OCI-M2 (cell line): Measurements from ENCODE around the gene DCT.
"Not testable (repeated sequence)": the region's sequence is repeated elsewhere in the genome, so short reads cannot be mapped to it uniquely, and the experiment has no call there.

Source experiments
- DNase-seq: peaks from one replicate; lab custom pipeline; 2025; ENCODE audit not compliant: unreplicated experiment; lab: John Stamatoyannopoulos, UW

The DCT gene

GRCh38 chr13:94479616-94480015 is at the start of gene DCT:
DCT (minus strand) TSS chr13:94479682; CDS start chr13:94479255, 427 bp downstream.
- no peak for DNase-seq

GRCh38 chr13:94526956-94527355 is 47.5 kb upstream of the DCT start:
- not testable (repeated sequence) for DNase-seq

- DNase-seq: no peak
These were observed 46.3 kb upstream of the DCT start for GRCh38 chr13:94525781-94526180.

GRCh38 chr13:94524407-94524806 is 44.9 kb upstream of the DCT start:
- no peak for DNase-seq

- DNase-seq: no peak
These were observed 40.5 kb upstream of the DCT start for GRCh38 chr13:94520001-94520400.

- no peak for DNase-seq
These were observed 37.0 kb upstream of the DCT start for GRCh38 chr13:94516456-94516855.

- DNase-seq: no peak
These were observed 36.4 kb upstream of the DCT start for GRCh38 chr13:94515911-94516310.

- no peak for DNase-seq
These were observed 35.9 kb upstream of the DCT start for GRCh38 chr13:94515374-94515773.

- DNase-seq: no peak
These were observed 33.5 kb upstream of the DCT start for GRCh38 chr13:94513026-94513425.

- no peak for DNase-seq
These were observed 26.2 kb upstream of the DCT start for GRCh38 chr13:94505730-94506129.

- no peak for DNase-seq
These were observed 24.4 kb upstream of the DCT start for GRCh38 chr13:94503851-94504250.

GRCh38 chr13:94498831-94499230 is 19.3 kb upstream of the DCT start:
- DNase-seq: not testable (repeated sequence)

GRCh38 chr13:94495806-94496205 is 16.3 kb upstream of the DCT start:
- no peak for DNase-seq

- no peak for DNase-seq
These were observed 14.5 kb upstream of the DCT start for GRCh38 chr13:94494026-94494425.

- DNase-seq: no peak
These were observed 7.6 kb upstream of the DCT start for GRCh38 chr13:94487043-94487442.

GRCh38 chr13:94483970-94484369 is 4.5 kb upstream of the DCT start:
- no peak for DNase-seq

GRCh38 chr13:94481941-94482340 is 2.5 kb upstream of the DCT start:
- no peak for DNase-seq

- DNase-seq: no peak
These were observed 1.2 kb upstream of the DCT start for GRCh38 chr13:94480672-94481145.

GRCh38 chr13:94478913-94479312 is 569 bp downstream of the DCT start:
- DNase-seq: no peak

GRCh38 chr13:94470126-94470525 is 9.4 kb downstream of the DCT start:
- no peak for DNase-seq

GRCh38 chr13:94464771-94465170 is 14.7 kb downstream of the DCT start:
- DNase-seq: no peak

- no peak for DNase-seq
These were observed 16.8 kb downstream of the DCT start for GRCh38 chr13:94462670-94463069.

GRCh38 chr13:94459116-94459515 is 20.4 kb downstream of the DCT start:
- DNase-seq: no peak

GRCh38 chr13:94455414-94455813 is 24.1 kb downstream of the DCT start:
- DNase-seq: no peak
